K562 (cell line): Measurements from ENCODE around the gene FOSL2. TPM values are rescaled to one million over a fixed set of nuclear protein-coding genes. Genes with fewer than 3 reads are reported as not detected.

Experiments used
- CEBPG ChIP-seq, 3 experiments: fragments of 200-800 bp in 1 of 3; sonication (Bioruptor generic) in 1 of 3; sonication (generic) in 1 of 3; formaldehyde crosslinking in 1 of 3; IDR thresholded peaks in 2 of 3; conservative IDR thresholded peaks in 1 of 3; 2 replicates each; pipeline versions ENCODE4 v1.6.1 to v1.8.0; 2016 to 2022; ENCODE audit warnings: missing compliant biosample characterization in 2 of 3, missing genetic modification characterization in 2 of 3, mild to moderate bottlenecking in 1 of 3, missing genetic modification reagents in 1 of 3
- CLOCK ChIP-seq: fragments of 250-450 bp; sonication (Bioruptor Pico); IDR thresholded peaks from 2 replicates; pipeline ENCODE4 v1.4.0; 2020; ENCODE audit warnings: mild to moderate bottlenecking, moderate library complexity, borderline replicate concordance
- GABPA ChIP-seq: fragments of 200-800 bp; sonication (Bioruptor generic); conservative IDR thresholded peaks from 2 replicates; pipeline ENCODE4 v1.6.1; 2016; ENCODE audit warnings: low read depth, missing genetic modification characterization, missing compliant biosample characterization
- GTF2F1 ChIP-seq: IDR thresholded peaks from 2 replicates; pipeline ENCODE4 v1.6.1; 2011; ENCODE audit warnings: low read depth, low read length, improper control_type of control experiment
- HIVEP1 ChIP-seq: fragments of 250-450 bp; sonication (Bioruptor Pico); IDR thresholded peaks from 2 replicates; pipeline ENCODE4 v1.4.0; 2020; ENCODE audit warnings: mild to moderate bottlenecking
- HNRNPLL ChIP-seq: fragments of 200-400 bp; formaldehyde crosslinking; IDR thresholded peaks from 2 replicates; pipeline ENCODE4 v1.6.1; 2017; ENCODE audit warnings: low read length, low read depth, mild to moderate bottlenecking; ENCODE audit not compliant: poor library complexity, severe bottlenecking
- KDM5B ChIP-seq: fragments of 200-600 bp; sonication (generic); IDR thresholded peaks from 2 replicates; pipeline ENCODE4 v1.6.1; 2012; ENCODE audit warnings: low read depth, mild to moderate bottlenecking, moderate library complexity, low read length, control low read depth, inconsistent platforms; ENCODE audit not compliant: insufficient replicate concordance
- MBD2 ChIP-seq: sonication (generic); IDR thresholded peaks from 2 replicates; pipeline ENCODE4 v1.6.1; 2016; ENCODE audit warnings: low read depth, borderline replicate concordance
- POU5F1 ChIP-seq: fragments of 150-350 bp; IDR thresholded peaks from 2 replicates; pipeline ENCODE4 v1.6.1; 2014; ENCODE audit warnings: borderline replicate concordance, low read length, low read depth, mild to moderate bottlenecking; ENCODE audit not compliant: partially characterized antibody
- RBM17 ChIP-seq: fragments of 200-400 bp; formaldehyde crosslinking; IDR thresholded peaks from 2 replicates; pipeline ENCODE4 v1.6.1; 2017; ENCODE audit warnings: low read depth, mild to moderate bottlenecking, low read length, borderline replicate concordance
- SMAD1 ChIP-seq: fragments of 150-350 bp; IDR thresholded peaks from 2 replicates; pipeline ENCODE4 v1.6.1; 2014; ENCODE audit warnings: low read length, low read depth; ENCODE audit not compliant: partially characterized antibody
- TEAD1 ChIP-seq, 2 experiments: fragments of 450-650 bp in 1 of 2; sonication (generic) in 1 of 2; formaldehyde crosslinking; IDR thresholded peaks; 2 replicates each; pipeline versions ENCODE4 v1.4.0 to v1.8.0; 2020 to 2022; ENCODE audit warnings: mild to moderate bottlenecking in 2 of 2, missing genetic modification reagents in 1 of 2
- TSC22D4 ChIP-seq: fragments of 450-650 bp; IDR thresholded peaks from 2 replicates; pipeline ENCODE4 v1.6.1; 2016; ENCODE audit warnings: missing genetic modification characterization, missing biosample characterization, control low read depth
- YY1 ChIP-seq, 3 experiments: IDR thresholded peaks; 2 replicates each; pipeline ENCODE4 v1.6.1; 2011; ENCODE audit warnings: low read length in 2 of 3, mild to moderate bottlenecking in 2 of 3, moderate library complexity in 2 of 3, borderline replicate concordance in 1 of 3, control low read depth in 1 of 3, low read depth in 1 of 3; ENCODE audit not compliant: insufficient read depth in 3 of 3, insufficient replicate concordance in 2 of 3, control insufficient read depth in 1 of 3, insufficient read length in 1 of 3; ENCODE audit errors: extremely low read depth in 1 of 3
- ZNF449 ChIP-seq: fragments of 250-450 bp; sonication (Bioruptor Pico); IDR thresholded peaks from 2 replicates; pipeline ENCODE4 v1.8.0; 2022; ENCODE audit warnings: moderate library complexity, mild to moderate bottlenecking, inconsistent platforms
- ZNF583 ChIP-seq: fragments of 250-450 bp; sonication (Bioruptor Pico); IDR thresholded peaks from 2 replicates; pipeline ENCODE4 v1.4.0; 2020
- polyA plus RNA-seq, 8 experiments: library from polyadenylated mRNA; depleted of rRNA in 4 of 8; stranded (reverse) in 5 of 8; unstranded in 3 of 8; fragments of >200 nt; fragmentation: Nextera tagmentation in 2 of 8; fragmentation: Illumina TruSeq in 1 of 8; extraction: Ambion mirVana in 2 of 8; extraction: Trizol in 1 of 8; gene quantifications; 2 replicates each; pipeline versions ENCODE4 v1.2.1 to v1.2.3, GENCODE V29; 2011 to 2014; ENCODE audit warnings: inconsistent platforms in 1 of 8, missing spikeins in 1 of 8
- total RNA-seq, 7 experiments: library from RNA; depleted of rRNA in 6 of 7; stranded (reverse); fragments of >200 nt in 6 of 7; fragmentation: Illumina TruSeq in 2 of 7; extraction: Trizol in 2 of 7; gene quantifications; 2 replicates each; pipeline versions ENCODE4 v1.2.1 to v1.2.3, GENCODE V29; 2011 to 2021; ENCODE audit warnings: low replicate concordance in 1 of 7

FOSL2 gene
- total and polyA plus RNA-seq, 9 of the 15 experiments (the other 6 are each of a cell fraction or from before 2014, with no cell fraction given): 0.04 to 2.9 (median 0.80) TPM

DNA sequence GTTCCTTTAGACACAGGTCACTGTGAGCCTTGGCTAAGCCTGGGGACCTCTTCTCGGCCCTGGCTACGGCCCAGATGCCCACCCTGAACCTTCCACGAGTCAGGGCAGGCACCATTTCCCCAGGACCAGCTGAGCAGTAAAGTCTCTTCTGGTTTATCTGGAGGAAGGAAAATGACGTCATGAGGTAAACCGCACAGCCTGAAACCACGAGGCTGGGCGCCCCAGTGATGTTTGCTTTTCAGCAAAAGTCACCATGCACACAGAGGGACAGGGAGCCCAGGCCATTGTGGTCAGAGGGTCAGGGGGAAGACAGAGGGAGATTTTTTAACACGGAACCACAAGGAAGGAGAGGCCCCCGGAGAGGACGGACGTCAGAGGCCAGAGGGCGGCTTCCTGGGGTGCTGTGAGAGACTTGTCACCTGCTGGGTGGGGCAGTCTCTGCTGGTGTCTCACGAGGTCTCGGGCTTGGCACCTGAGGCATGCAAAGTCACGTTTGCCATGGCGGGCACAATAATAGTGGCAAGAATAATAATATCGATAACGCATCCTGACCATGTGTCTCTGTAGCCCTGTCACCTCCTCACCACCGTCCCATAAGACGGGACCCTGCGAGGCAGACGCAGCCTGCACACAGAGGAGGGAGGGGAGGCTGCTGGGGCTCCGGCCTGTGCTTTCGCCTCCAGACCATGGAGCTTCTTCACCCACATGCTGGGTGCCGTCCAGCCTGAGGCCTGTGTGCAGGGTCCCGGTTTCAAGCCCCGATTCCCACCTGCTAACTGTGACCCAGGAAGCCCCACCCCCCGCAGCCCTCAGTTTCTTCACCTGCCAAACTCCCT lies 33.2 kb upstream of the FOSL2 start (continued):
- TF ChIP-seq GABPA (tag) (peak; percentile 74), GTF2F1 (no peak), TSC22D4 (no peak), YY1 (IDR thresholded peaks at IDR 0.05; ENCODE audit: borderline replicate concordance in 1 of 3, control insufficient read depth in 1 of 3, extremely low read depth in 1 of 3, insufficient read depth in 3 of 3, insufficient read length in 1 of 3, insufficient replicate concordance in 2 of 3, low read depth in 1 of 3, low read length in 2 of 3) (peak in 1 of 3 experiments; percentile 61), POU5F1 (no peak), KDM5B (no peak), TEAD1 (CRISPR knock-in tag; IDR thresholded peaks at IDR 0.05) (peak in 1 of 2 experiments; percentile 43; a peak in 1 of 4 replicates), CEBPG (CRISPR knock-in tag; IDR thresholded peaks at IDR 0.05) (0 out of 2 replicates have a peak, but pooled peaks have one; percentile 6), CEBPG (tag; conservative IDR thresholded peaks at IDR 0.05 in 1 of 2, IDR thresholded peaks at IDR 0.05 in 1 of 2) (no peak; a peak in 1 of 4 replicates), SMAD1 (peak; percentile 32), HNRNPLL (no peak), MBD2 (peak; percentile 36; the same call in 1 of the 2 replicates), RBM17 (no peak), ZNF449 (CRISPR knock-in tag) (peak; percentile 92), ZNF583 (peak; percentile 90), HIVEP1 (CRISPR knock-in tag) (peak; percentile 67; the same call in 1 of the 2 replicates), CLOCK (CRISPR knock-in tag) (0 out of 2 replicates have a peak, but pooled peaks have one; percentile 51)
